ENCODE measurements around the gene EIF3B. TPM values are rescaled to one million over a fixed set of nuclear protein-coding genes. Genes with fewer than 3 reads are reported as not detected.
"Not testable (repeated sequence)": the region's sequence is repeated elsewhere in the genome, so short reads cannot be mapped to it uniquely, and the experiment has no call there.

The EIF3B gene
- total RNA-seq, 2 experiments from 2014 or later: 135 to 138 TPM

DNA sequence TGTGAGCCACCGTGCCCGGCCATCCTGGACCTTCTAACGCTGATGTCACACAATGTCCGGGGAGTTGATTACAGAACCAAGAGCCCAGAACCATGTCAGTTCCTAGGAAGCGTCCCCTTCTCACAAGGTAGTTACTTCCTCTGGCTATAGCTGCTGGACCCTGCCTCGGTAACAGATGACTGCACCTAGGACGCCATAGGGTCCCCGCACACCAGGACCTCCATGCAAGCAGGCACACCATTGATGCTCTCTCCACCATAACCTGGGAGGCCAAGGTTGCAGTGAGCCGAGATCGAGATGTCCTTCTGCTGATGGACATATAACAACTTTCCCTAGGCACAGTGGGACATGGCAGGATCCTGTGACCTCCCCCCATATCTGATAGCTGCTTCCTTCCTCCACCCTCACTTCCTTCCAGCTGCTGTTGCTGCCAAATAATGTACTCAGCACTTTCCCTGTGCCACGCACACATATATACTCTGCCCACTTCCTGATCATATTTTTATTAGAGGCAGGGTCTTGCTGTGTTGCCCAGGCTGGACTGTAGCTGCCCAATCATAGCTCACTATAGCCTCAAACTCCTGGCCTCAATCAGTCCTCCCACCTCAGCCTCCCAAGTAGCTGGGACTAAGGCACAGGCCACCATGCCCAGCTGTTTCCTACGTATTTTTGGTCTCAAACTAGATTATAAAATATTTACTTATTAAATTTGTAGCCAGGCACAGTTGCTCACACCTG is 36.9 kb upstream of the EIF3B start:
- POLR2A ChIA-PET: no interaction called here
- Mint-ChIP-seq H3K9me3 (no peaks in the 10 kb centered on the region), H3K4me3 (no peak overlapping the region), H3K4me1 (peaks cover 11% of the 10 kb centered on the region), H3K36me3 (ENCODE audit: low read depth) (no peaks in the 10 kb centered on the region), H3K27ac (no peak overlapping the region), H3K27me3 (no peaks in the 10 kb centered on the region)
- CTCF ChIA-PET: interaction anchor here (0.6 to 0.7 kb wide), 2 partner anchors 46 to 139 kb away, joined by 3 to 5 read pairs; no protein-coding TSS in a partner anchor
- DNase-seq: no peak

DNA sequence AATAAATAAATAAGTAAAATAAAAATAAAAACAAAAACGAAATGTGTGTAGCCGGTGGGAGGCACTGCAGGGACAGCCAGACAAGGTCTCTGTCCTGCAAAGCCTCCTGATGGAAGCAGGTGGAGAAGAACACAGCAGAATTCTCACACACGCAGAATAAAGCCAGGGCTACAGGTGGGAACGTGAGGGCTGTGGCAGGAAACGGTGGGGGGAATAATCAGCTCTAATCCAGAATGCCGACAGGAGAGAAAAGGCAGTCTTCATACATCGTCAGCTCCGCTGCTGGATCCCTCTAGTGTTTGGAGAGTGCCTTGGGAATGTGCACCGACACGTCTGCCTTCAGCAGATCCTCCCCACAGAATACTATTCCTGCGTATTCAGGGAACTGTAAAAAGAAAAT is 33.6 kb upstream of the EIF3B start:
- H3K36me3 Mint-ChIP-seq (ENCODE audit: low read depth): no peaks in the 10 kb centered on the region
- CTCF ChIA-PET: no interaction called here
- POLR2A ChIA-PET: no interaction called here

DNA sequence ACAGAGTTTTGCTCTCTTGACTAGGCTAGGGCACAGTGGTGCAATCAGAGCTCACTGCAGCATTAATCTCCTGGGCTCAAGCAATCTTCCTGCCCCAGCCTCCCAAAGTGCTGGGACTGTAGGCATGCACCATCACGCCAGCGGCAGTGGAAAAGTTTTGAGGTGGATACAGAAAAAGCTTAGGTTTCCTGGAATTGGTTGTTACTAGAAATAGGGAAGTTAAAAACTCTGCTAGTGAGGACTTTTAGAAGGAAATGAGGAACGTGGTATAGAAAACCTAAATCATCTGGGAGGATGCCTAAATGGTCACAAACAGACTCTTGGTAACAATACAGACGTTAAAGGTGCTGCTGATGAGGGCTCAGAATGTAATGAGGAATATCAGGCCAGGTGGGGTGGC is 29.5 kb upstream of the EIF3B start:
- H3K27me3 Mint-ChIP-seq: no peaks in the 10 kb centered on the region
- CTCF ChIA-PET: interaction anchor here (0.6 to 1.2 kb wide), 2 partner anchors 23 to 74 kb away, joined by 3 read pairs; no protein-coding TSS in a partner anchor
- no peak overlapping the region for H3K27ac Mint-ChIP-seq
- no peaks in the 10 kb centered on the region for H3K9me3 Mint-ChIP-seq
- POLR2A ChIA-PET: no interaction called here
- H3K4me1 Mint-ChIP-seq: peaks cover 4% of the 10 kb centered on the region
- no peak overlapping the region for H3K4me3 Mint-ChIP-seq
- no peaks in the 10 kb centered on the region for H3K36me3 Mint-ChIP-seq (ENCODE audit: low read depth)
- DNase-seq: no peak

More for the DNA sequence above, 33.6 kb upstream of the EIF3B start:
- peaks cover 11% of the 10 kb centered on the region for H3K4me1 Mint-ChIP-seq
- H3K27me3 Mint-ChIP-seq: no peaks in the 10 kb centered on the region
- no peak overlapping the region for H3K27ac Mint-ChIP-seq
- H3K9me3 Mint-ChIP-seq: no peaks in the 10 kb centered on the region
- H3K4me3 Mint-ChIP-seq: no peak overlapping the region
- DNase-seq: no peak

DNA sequence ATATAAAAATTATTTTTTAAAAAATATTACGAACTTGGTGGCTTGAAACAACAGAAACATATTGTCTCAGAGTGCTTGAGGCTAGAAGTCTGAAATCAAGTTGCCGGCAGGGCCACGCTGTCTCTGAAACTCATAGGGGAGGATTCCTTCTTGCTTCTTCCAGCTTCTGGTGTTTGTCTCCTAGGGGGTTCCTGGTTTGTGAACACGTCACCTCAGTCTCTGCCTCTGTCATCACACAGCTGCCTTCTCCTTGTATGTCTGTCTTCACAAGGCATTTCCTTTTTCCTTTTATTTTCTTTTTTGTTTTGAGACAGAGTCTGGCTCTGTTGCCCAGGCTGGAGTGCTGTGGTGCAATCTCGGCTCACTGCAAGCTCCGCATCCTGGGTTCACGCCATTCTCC is 27.7 kb upstream of the EIF3B start:
- H3K4me1 Mint-ChIP-seq: peaks cover 4% of the 10 kb centered on the region
- H3K9me3 Mint-ChIP-seq: no peaks in the 10 kb centered on the region
- no peak overlapping the region for H3K4me3 Mint-ChIP-seq
- POLR2A ChIA-PET: no interaction called here
- H3K27me3 Mint-ChIP-seq: no peaks in the 10 kb centered on the region
- CTCF ChIA-PET: no interaction called here
- H3K27ac Mint-ChIP-seq: no peak overlapping the region
- DNase-seq: no peak
- no peaks in the 10 kb centered on the region for H3K36me3 Mint-ChIP-seq (ENCODE audit: low read depth)

DNA sequence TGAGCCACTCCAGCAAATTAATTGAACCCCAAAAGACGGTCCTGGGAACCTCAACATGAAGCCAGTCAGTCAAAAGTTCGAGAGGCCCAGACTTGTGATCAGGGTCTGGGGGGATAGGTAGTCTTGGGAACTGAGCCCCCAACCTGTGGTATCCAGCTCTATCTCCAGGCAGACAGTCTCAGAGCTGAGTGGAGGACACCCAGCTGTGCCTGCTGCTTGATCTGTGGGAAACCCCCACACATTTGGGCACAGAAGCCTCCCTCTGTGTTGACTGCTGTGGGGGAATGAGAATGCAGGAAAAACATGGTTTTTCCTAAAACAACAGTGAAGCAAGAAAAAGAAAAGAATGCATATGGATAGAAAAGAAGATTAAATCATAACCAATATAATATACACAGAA is 24.1 kb upstream of the EIF3B start:
- Mint-ChIP-seq H3K4me3 (no peak overlapping the region), H3K4me1 (no peaks in the 10 kb centered on the region), H3K27me3 (no peaks in the 10 kb centered on the region), H3K9me3 (no peaks in the 10 kb centered on the region), H3K27ac (no peak overlapping the region), H3K36me3 (ENCODE audit: low read depth) (no peaks in the 10 kb centered on the region)
- ChIA-PET CTCF (interaction anchor here (0.6 to 1.0 kb wide), 3 partner anchors 17 to 893 kb away, joined by 3 to 5 read pairs (median 3); no protein-coding TSS in a partner anchor), POLR2A (no interaction called here)
- DNase-seq: no peak

DNA sequence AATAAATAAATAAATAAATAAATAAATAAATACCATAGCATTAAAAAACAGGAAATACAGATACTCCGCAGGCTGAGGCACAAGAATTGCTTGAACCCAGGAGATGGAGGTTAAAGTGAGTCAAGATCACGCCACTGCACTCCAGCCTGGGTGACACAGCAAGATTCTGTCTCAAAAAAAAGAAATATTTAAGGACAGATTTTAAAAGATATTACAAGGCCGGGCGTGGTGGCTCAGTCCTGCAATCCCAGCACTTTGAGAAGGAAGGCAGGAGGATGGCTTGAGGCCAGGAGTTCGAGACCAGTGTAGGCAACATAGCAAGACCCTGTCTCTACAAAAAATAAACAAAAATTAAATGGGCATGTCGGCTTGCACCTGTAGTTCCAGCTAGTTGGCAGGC is 22.9 kb upstream of the EIF3B start:
- Mint-ChIP-seq H3K36me3 (ENCODE audit: low read depth) (no peaks in the 10 kb centered on the region), H3K27ac (no peak overlapping the region), H3K27me3 (no peaks in the 10 kb centered on the region), H3K4me1 (no peaks in the 10 kb centered on the region), H3K9me3 (no peaks in the 10 kb centered on the region), H3K4me3 (no peak overlapping the region)
- ChIA-PET POLR2A (no interaction called here), CTCF (interaction anchor here (1.0 kb wide), 1 partner anchor 16 kb away, joined by 5 read pairs; no protein-coding TSS in a partner anchor)
- DNase-seq: no peak

DNA sequence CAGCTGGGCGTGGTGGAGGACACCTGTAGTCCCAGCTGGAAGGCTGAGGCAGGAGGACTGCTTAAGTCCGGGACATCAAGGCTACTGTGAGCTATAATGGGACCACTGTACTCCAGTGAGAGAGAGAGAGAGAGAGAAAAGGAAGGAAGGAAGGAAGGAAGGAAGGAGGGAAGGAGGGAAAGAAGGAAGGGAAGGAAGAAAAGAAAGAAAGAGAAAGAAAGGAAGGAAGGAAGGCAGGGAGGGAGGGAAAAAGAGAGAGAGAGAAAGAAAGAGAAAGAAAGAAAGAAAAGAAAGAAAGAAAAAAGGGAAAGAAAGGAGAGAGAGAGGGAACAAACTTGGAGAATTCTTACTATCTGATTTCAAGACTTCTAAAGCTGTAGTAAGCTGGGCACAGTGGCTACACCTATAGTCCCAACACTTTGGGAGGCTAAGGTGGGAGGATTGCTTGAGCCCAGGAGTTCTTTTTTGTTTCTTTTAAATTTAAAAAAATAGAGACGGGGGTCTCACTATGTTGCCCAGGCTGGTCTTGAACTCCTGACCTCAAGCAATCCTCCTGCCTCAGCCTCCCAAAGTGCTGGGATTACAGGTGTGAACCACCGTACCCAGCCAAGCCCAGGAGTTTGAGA is 21.9 kb upstream of the EIF3B start:
- H3K4me3 Mint-ChIP-seq; DNase-seq; H3K9me3 Mint-ChIP-seq; H3K27ac Mint-ChIP-seq; POLR2A ChIA-PET; H3K27me3 Mint-ChIP-seq; H3K36me3 Mint-ChIP-seq (ENCODE audit: low read depth); H3K4me1 Mint-ChIP-seq: not testable (repeated sequence)
- CTCF ChIA-PET: interaction anchor here (0.6 kb wide), 1 partner anchor 15 kb away, joined by 3 read pairs; no protein-coding TSS in a partner anchor

DNA sequence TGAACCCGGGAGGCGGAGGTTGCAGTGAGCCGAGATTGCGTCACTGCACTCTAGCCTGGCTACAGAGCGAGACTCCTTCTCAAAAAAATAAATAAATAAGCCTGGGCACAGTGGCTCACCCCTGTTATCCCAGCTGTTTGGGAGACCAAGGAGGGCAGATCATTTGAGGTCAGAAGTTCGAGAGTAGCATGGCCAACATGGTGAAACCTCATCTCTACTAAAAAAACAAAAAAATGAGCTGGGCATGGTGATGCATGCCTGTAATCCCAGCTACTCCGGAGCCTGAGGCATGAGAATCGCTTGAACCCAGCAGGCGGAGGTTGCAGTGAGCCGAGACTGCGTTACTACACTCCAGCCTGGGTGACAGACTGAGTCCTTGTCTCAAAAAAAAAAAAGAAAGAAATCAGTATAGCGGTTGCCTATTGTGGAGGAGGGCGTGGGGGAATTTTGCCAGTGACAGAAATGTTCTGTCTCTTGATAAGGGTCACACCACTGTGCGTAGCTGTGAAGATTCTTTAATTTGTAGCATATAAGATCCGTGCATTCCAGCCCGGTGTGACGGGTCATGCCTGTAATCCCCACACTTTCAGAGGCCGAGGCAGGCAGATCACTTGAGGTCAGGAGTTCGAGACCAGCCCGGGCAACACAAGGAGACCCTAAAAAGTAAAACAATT is 17.9 kb upstream of the EIF3B start:
- H3K4me3 Mint-ChIP-seq: no peak overlapping the region
- H3K9me3 Mint-ChIP-seq: no peaks in the 10 kb centered on the region
- no peak for DNase-seq
- H3K36me3 Mint-ChIP-seq (ENCODE audit: low read depth): no peaks in the 10 kb centered on the region
- H3K27ac Mint-ChIP-seq: no peak overlapping the region
- H3K27me3 Mint-ChIP-seq: no peaks in the 10 kb centered on the region
- ChIA-PET CTCF (interaction anchor here (0.7 to 1.3 kb wide), 2 partner anchors 19 to 114 kb away, joined by 3 read pairs; no protein-coding TSS in a partner anchor), POLR2A (no interaction called here)
- no peaks in the 10 kb centered on the region for H3K4me1 Mint-ChIP-seq

DNA sequence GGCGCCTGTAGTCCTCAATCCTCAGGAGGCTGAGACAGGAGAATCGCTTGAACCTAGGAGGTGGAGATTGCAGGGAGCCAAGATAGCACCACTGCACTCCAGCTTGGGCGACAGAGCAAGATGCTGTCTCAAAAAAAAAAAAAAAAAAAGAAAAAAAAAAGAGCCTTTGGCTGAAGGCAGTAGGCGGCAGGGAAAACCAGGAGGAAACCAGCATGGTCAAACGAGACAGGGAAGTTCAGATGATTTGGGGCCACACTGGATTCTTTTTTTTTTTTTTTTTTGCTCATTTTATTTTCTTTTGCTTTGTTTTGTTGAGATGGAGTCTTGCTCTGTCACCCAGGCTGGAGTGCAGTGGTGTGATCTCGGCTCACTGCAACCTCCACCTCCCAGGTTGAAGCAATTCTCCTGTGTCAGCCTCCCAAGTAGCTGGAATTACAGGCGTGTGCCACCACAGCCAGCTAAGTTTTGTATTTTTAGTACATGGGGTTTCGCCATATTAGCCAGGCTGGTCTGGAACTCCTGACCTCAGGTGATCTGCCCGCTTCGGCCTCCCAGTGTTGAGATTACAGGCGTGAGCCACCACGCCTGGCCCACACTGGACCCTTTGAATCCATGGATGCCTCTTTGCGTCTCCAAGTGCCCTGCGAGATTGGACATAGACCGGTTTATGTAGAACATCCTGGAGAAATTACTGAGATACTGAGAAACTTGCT is 7.1 kb upstream of the EIF3B start:
- not testable (repeated sequence) for H3K4me1 Mint-ChIP-seq; H3K36me3 Mint-ChIP-seq (ENCODE audit: low read depth); H3K4me3 Mint-ChIP-seq; H3K9me3 Mint-ChIP-seq; DNase-seq; H3K27me3 Mint-ChIP-seq
- H3K27ac Mint-ChIP-seq: peak overlapping the region; percentile 45
- ChIA-PET POLR2A (interaction anchor here (0.8 kb wide), 1 partner anchor 777 kb away, joined by 3 read pairs; no protein-coding TSS in a partner anchor), CTCF (interaction anchor here (0.7 to 2.1 kb wide), 27 partner anchors 8 to 768 kb away, joined by 3 to 17 read pairs (median 3); partner anchors contain the start of genes MRM2 and NUDT1)

DNA sequence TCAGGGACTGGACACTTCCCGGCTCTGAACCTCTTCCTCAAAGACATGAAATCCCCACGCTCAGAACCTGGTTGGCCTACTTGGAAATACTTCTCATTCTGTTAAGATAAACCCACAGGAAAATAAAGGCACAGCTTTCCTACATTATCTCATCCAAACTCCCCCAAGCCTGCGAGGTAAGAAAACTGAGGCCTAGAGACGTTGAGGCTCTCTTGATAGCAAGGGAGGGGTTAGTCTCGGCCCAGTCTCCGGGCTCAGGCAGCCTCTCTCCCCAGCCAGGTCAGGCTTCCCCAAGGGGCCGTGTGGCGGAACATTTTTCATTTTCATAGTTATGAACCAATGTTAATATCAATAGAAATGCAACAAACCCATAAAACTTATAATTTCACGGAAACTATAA is 4.6 kb upstream of the EIF3B start:
- no peak for DNase-seq
- peaks cover 3% of the 10 kb centered on the region for H3K36me3 Mint-ChIP-seq (ENCODE audit: low read depth)
- H3K4me1 Mint-ChIP-seq: peaks cover 17% of the 10 kb centered on the region
- ChIA-PET CTCF (no interaction called here), POLR2A (no interaction called here)
- H3K4me3 Mint-ChIP-seq: no peak overlapping the region
- no peaks in the 10 kb centered on the region for H3K27me3 Mint-ChIP-seq
- H3K9me3 Mint-ChIP-seq: no peaks in the 10 kb centered on the region
- peak overlapping the region; percentile 16 for H3K27ac Mint-ChIP-seq

DNA sequence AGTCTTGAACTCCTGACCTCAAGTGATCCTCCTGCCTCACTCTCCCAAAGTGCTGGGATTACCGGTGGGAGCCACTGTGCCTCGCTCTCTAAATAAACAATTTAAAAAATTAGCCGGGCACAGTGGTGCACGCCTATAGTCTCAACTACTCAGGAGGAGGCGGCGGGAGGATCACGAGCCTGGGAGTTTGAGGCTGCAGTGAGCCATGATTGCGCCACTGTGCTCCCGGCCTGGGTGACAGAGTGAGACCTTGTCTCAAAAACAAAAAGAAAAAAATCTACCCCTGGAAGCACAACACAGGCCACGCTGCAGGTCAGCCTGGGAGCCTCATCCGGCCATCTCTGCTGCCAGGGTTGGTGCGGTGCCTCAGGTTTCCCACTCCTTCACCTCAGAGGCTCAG is 3.8 kb upstream of the EIF3B start:
- POLR2A ChIA-PET: no interaction called here
- no peak for DNase-seq
- peaks cover 18% of the 10 kb centered on the region for H3K4me1 Mint-ChIP-seq
- H3K4me3 Mint-ChIP-seq: no peak overlapping the region
- peaks cover 4% of the 10 kb centered on the region for H3K36me3 Mint-ChIP-seq (ENCODE audit: low read depth)
- no peak overlapping the region for H3K27ac Mint-ChIP-seq
- no peaks in the 10 kb centered on the region for H3K27me3 Mint-ChIP-seq
- CTCF ChIA-PET: no interaction called here
- no peaks in the 10 kb centered on the region for H3K9me3 Mint-ChIP-seq

DNA sequence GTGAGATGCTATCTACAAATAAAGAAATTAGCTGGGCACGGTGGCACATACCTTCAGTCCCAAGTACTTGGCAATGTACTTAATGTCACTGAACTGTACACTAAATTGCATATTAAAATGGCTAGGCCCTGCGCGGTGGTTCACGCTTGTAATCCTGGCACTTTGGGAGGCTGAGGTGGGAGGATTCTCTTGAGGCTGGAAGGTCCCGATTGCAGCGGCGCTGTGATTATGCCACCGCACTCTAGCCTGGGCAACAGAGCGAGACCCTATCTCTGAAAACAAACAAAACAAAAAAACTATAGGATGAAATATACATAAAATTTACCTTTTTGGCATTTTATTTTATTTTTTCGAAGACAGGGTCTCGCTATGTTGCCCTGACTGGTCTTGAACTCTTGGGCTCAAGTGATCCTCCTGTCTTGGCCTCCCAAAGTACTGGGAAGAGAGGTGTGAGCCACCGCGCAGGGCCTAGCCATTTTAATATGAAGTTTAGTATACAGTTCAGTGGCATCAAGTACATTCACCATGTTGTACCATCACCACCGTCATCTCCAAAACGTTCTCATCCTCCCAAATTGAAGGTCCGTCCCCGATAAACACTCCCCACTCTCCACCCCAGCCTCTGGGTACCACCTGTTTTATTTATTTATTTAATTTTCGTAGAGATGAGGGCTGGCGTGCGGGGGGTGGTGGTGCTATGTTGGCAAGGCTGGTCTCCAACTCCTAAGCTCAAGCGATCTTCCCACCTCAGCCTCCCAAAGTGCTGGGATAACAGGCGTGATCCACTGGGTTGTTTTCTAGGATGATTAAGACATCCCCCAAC is 1.3 kb upstream of the EIF3B start:
- CTCF ChIA-PET: interaction anchor here (0.6 to 2.4 kb wide), 7 partner anchors 52 to 741 kb away, joined by 3 to 11 read pairs (median 4); no protein-coding TSS in a partner anchor
- Mint-ChIP-seq H3K4me3 (peak overlapping the region; percentile 91), H3K9me3 (no peaks in the 10 kb centered on the region), H3K27ac (peak overlapping the region; percentile 100), H3K4me1 (peaks cover 27% of the 10 kb centered on the region), H3K36me3 (ENCODE audit: low read depth) (peaks cover 23% of the 10 kb centered on the region), H3K27me3 (no peaks in the 10 kb centered on the region)
- POLR2A ChIA-PET: interaction anchor here (0.8 to 3.7 kb wide), 11 partner anchors 29 to 849 kb away, joined by 3 to 39 read pairs (median 4); partner anchors contain the start of genes CHST12, INTS1, MAD1L1 and MRM2
- no peak for DNase-seq
